Astrocyte (in vitro differentiated cells and primary cell): ENCODE results near the gene ERF. TPM values are rescaled to one million over a fixed set of nuclear protein-coding genes. Genes with fewer than 3 reads are reported as not detected.

Experiments used
- DNase-seq: peaks from one replicate; pipeline ENCODE4 v3.0.0-alpha.2; 2010; ENCODE audit warnings: low read depth
- FAIRE-seq: peaks from 2 replicates; lab custom pipeline; 2011; peaks lifted over from hg19 to GRCh38; lab: Jason Lieb, UNC
- H2AFZ ChIP-seq: 2 replicates; pipeline ENCODE4 v1.6.0; 2012; ENCODE audit warnings: low read depth, low read length, inconsistent platforms
- H3K27ac ChIP-seq: 2 replicates; pipeline ENCODE4 v1.5.1; 2011; ENCODE audit warnings: low read depth, low read length, inconsistent platforms
- H3K27me3 ChIP-seq: 2 replicates; pipeline ENCODE4 v1.6.0; 2011; ENCODE audit warnings: low read length, inconsistent platforms; ENCODE audit not compliant: insufficient read depth
- H3K36me3 ChIP-seq: 2 replicates; pipeline ENCODE4 v1.5.1; 2011; ENCODE audit warnings: low read length, inconsistent platforms; ENCODE audit not compliant: insufficient read depth
- H3K4me1 ChIP-seq: 2 replicates; pipeline ENCODE4 v1.5.1; 2011; ENCODE audit warnings: low read length, inconsistent platforms; ENCODE audit not compliant: insufficient read depth
- H3K4me2 ChIP-seq: 2 replicates; pipeline ENCODE4 v1.6.0; 2012; ENCODE audit warnings: low read length, inconsistent platforms
- H3K4me3 ChIP-seq: 2 replicates; pipeline ENCODE4 v1.5.1; 2011; ENCODE audit warnings: low read depth, mild to moderate bottlenecking, low read length, inconsistent platforms; ENCODE audit not compliant: insufficient read depth
- H3K79me2 ChIP-seq: 2 replicates; pipeline ENCODE4 v1.6.0; 2012; ENCODE audit warnings: mild to moderate bottlenecking, low read length, inconsistent platforms; ENCODE audit not compliant: insufficient read depth
- H3K9ac ChIP-seq: 2 replicates; pipeline ENCODE4 v1.6.0; 2012; ENCODE audit warnings: mild to moderate bottlenecking, low read length, inconsistent platforms
- H3K9me3 ChIP-seq: 2 replicates; pipeline ENCODE4 v1.5.1; 2012; ENCODE audit warnings: low read depth, mild to moderate bottlenecking, low read length, inconsistent platforms; ENCODE audit not compliant: insufficient read depth
- H4K20me1 ChIP-seq: 2 replicates; pipeline ENCODE4 v1.6.0; 2012; ENCODE audit warnings: low read length, inconsistent platforms; ENCODE audit not compliant: insufficient read depth
- H3K27ac Mint-ChIP-seq: one replicate; pipeline ENCODE4 v1.8.0; 2021; ENCODE audit warnings: mild to moderate bottlenecking, mixed read lengths; ENCODE audit not compliant: unreplicated experiment
- H3K27me3 Mint-ChIP-seq: one replicate; pipeline ENCODE4 v1.8.0; 2021; ENCODE audit warnings: low read depth, mixed read lengths; ENCODE audit not compliant: unreplicated experiment
- H3K36me3 Mint-ChIP-seq: one replicate; pipeline ENCODE4 v1.8.0; 2021; ENCODE audit warnings: low read depth, mixed read lengths; ENCODE audit not compliant: unreplicated experiment
- H3K4me1 Mint-ChIP-seq: one replicate; pipeline ENCODE4 v1.8.0; 2021; ENCODE audit warnings: low read depth, mixed read lengths; ENCODE audit not compliant: unreplicated experiment
- H3K4me3 Mint-ChIP-seq: one replicate; pipeline ENCODE4 v1.8.0; 2021; ENCODE audit warnings: mild to moderate bottlenecking, moderate library complexity, mixed read lengths; ENCODE audit not compliant: unreplicated experiment
- H3K9me3 Mint-ChIP-seq: one replicate; pipeline ENCODE4 v1.8.0; 2021; ENCODE audit warnings: mild to moderate bottlenecking, mixed read lengths; ENCODE audit not compliant: unreplicated experiment
- EZH2 ChIP-seq: IDR thresholded peaks from 2 replicates; pipeline ENCODE4 v1.6.1; 2012; ENCODE audit warnings: mild to moderate bottlenecking, low read length, inconsistent platforms; ENCODE audit not compliant: insufficient read depth
- total RNA-seq: library from RNA; stranded (reverse); gene quantifications from 2 replicates; pipeline ENCODE4 v1.2.1, GENCODE V29; 2021
- TF ChIP-seq, protein P1 (sequence below): IDR thresholded peaks from 2 replicates; pipeline ENCODE4 v1.5.1; 2011; ENCODE audit warnings: low read depth, mild to moderate bottlenecking, inconsistent platforms, low read length, moderate library complexity; ENCODE audit not compliant: insufficient read depth

ERF gene
- total RNA-seq, 1 donor from 2014 or later = 108 TPM

- Histone ChIP-seq H4K20me1 (peaks cover 87% of the 10 kb centered on the region), H3K4me3 (no peak overlapping the region), H3K27ac (no peak overlapping the region), H3K27me3 (no peaks in the 10 kb centered on the region), H3K4me1 (peaks cover 8% of the 10 kb centered on the region), H3K36me3 (peaks cover 35% of the 10 kb centered on the region), H3K9ac (peak overlapping the region; percentile 15), H3K79me2 (peaks cover 76% of the 10 kb centered on the region), H3K9me3 (peaks cover 2% of the 10 kb centered on the region), H3K4me2 (no peak overlapping the region), H2AFZ (no peak overlapping the region)
- Mint-ChIP-seq H3K36me3 (peaks cover 34% of the 10 kb centered on the region), H3K27me3 (no peaks in the 10 kb centered on the region), H3K27ac (peak overlapping the region; percentile 83), H3K9me3 (no peaks in the 10 kb centered on the region), H3K4me3 (peak overlapping the region; percentile 11), H3K4me1 (peaks cover 24% of the 10 kb centered on the region)
- TF ChIP-seq, protein P1, sequence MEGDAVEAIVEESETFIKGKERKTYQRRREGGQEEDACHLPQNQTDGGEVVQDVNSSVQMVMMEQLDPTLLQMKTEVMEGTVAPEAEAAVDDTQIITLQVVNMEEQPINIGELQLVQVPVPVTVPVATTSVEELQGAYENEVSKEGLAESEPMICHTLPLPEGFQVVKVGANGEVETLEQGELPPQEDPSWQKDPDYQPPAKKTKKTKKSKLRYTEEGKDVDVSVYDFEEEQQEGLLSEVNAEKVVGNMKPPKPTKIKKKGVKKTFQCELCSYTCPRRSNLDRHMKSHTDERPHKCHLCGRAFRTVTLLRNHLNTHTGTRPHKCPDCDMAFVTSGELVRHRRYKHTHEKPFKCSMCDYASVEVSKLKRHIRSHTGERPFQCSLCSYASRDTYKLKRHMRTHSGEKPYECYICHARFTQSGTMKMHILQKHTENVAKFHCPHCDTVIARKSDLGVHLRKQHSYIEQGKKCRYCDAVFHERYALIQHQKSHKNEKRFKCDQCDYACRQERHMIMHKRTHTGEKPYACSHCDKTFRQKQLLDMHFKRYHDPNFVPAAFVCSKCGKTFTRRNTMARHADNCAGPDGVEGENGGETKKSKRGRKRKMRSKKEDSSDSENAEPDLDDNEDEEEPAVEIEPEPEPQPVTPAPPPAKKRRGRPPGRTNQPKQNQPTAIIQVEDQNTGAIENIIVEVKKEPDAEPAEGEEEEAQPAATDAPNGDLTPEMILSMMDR = no peak
- DNase-seq (no peak), FAIRE-seq (no peak)
Measured at GRCh38 chr19:42226886-42227285, 28.0 kb downstream of the ERF start.

- Mint-ChIP-seq H3K36me3 (peaks cover 33% of the 10 kb centered on the region), H3K9me3 (no peaks in the 10 kb centered on the region), H3K27me3 (no peaks in the 10 kb centered on the region), H3K27ac (no peak overlapping the region), H3K4me1 (peaks cover 24% of the 10 kb centered on the region), H3K4me3 (no peak overlapping the region)
- no peak overlapping the region for H2AFZ ChIP-seq
- H3K4me1 ChIP-seq = peaks cover 13% of the 10 kb centered on the region
- H3K9ac ChIP-seq = no peak overlapping the region
- H3K79me2 ChIP-seq = peaks cover 83% of the 10 kb centered on the region
- FAIRE-seq = no peak
- peaks cover 85% of the 10 kb centered on the region for H4K20me1 ChIP-seq
- no peak for DNase-seq
- peaks cover 2% of the 10 kb centered on the region for H3K9me3 ChIP-seq
- no peak overlapping the region for H3K27ac ChIP-seq
- no peak overlapping the region for H3K4me3 ChIP-seq
- peaks cover 29% of the 10 kb centered on the region for H3K36me3 ChIP-seq
- H3K27me3 ChIP-seq = no peaks in the 10 kb centered on the region
- no peak for TF ChIP-seq EZH2
- TF ChIP-seq, protein P1 = no peak
- no peak overlapping the region for H3K4me2 ChIP-seq
Measured at GRCh38 chr19:42225718-42226292, 29.1 kb downstream of the ERF start.

GRCh38 chr19:42224940-42225717 lies 29.8 kb downstream of the ERF start:
- Histone ChIP-seq H3K27me3 (no peaks in the 10 kb centered on the region), H3K4me2 (no peak overlapping the region), H3K36me3 (peaks cover 27% of the 10 kb centered on the region), H3K79me2 (peaks cover 89% of the 10 kb centered on the region), H2AFZ (no peak overlapping the region), H3K9ac (no peak overlapping the region), H3K9me3 (peaks cover 2% of the 10 kb centered on the region), H3K4me3 (no peak overlapping the region), H3K27ac (no peak overlapping the region), H3K4me1 (peaks cover 13% of the 10 kb centered on the region), H4K20me1 (peaks cover 80% of the 10 kb centered on the region)
- H3K36me3 Mint-ChIP-seq = peaks cover 33% of the 10 kb centered on the region
- H3K9me3 Mint-ChIP-seq = peaks cover under 1% of the 10 kb centered on the region
- no peak overlapping the region for H3K27ac Mint-ChIP-seq
- TF ChIP-seq, protein P1 = no peak
- no peak for TF ChIP-seq EZH2
- DNase-seq (no peak), FAIRE-seq (no peak)
- H3K4me3 Mint-ChIP-seq = peak overlapping the region; percentile 71
- no peaks in the 10 kb centered on the region for H3K27me3 Mint-ChIP-seq
- H3K4me1 Mint-ChIP-seq = peaks cover 24% of the 10 kb centered on the region
